Mesenteric fat pad (tissue), 1 donor: ENCODE data around the gene ATP11A. TPM values are rescaled to one million over a fixed set of nuclear protein-coding genes. Genes with fewer than 3 reads are reported as not detected.
A peak's percentile ranks its signal among the peaks of the same experiment; 100 is the strongest.

Experiments
- DNase-seq: peaks from one replicate; pipeline ENCODE4 v3.0.0-alpha.2; 2020; ENCODE audit warnings: low spot score
- total RNA-seq: library from RNA; stranded (reverse); fragmentation: NEBNext Ultra II Directional; extraction: Animal tissue kit (Norgen Biotek cat#: 25700); gene quantifications from one replicate; pipeline ENCODE4 v1.2.1, GENCODE V29; 2021
- donor health status: DM: yes; HTN: yes; CAD: no.

The ATP11A gene
- total RNA-seq, 1 donor from 2014 or later, result 63.5 TPM

DNA sequence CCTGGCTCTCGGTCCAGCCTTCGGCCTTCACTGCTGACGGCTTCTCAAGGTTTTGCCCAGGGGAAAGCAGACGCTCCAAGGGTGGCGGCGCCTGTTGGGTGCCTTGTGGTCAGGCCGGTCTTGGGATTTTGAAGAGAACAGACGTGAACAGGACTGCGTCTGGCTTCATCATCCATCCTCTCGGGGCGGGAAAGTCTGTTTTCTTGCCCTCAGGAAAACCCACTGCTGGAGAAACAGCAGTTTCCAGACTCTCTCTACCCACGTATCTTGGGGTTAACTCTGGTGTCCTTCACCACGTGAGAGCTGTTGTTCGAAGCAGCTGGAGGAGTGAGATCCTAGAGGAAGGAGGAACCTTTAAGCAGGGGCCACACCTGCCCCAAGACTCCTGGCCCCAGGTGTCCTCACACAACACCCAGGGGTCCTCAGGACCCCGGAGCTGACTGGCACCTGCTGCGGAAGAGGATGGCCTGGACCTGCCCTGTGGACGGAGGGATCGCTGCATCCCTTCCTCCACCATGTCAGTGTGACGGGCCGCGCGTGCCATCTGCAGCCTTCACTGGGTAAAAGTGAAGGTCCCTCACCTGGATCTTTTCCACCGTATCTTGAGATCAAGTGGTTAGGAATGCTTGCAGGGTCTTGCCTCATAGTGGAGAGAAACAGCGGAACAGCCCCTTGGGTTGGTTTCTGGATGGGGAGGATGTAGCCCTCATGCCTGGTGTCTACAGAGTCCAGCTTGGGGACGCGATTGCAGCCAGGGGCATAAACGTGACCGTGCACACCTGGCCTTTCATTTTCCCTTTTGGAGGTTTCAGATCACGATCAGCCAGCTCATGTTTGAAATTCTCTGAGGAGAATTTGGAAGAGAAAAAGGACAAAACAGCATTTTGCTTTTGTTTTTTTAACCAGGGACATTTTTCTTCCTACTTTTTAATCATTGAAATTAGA is 209.7 kb downstream of the ATP11A start:
- no peak for DNase-seq

DNA sequence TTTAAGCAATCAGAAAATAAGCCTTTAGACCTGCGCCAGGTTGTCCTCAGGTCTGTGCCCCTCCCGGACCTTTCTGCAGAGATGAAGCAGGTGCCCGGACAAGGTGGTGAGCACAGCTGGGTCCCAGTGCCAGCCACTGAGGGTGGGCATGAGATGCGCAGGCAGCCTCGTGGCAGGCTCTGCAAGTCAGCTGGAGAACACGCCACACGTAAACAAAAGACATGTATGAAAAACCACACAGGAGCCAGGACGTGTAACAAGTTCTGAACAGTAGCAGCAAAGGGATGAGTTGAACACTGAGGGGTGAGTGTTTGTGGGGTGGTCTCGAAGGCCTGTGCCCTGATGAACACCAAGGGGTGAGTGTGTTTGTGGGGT is 210.4 kb downstream of the ATP11A start:
- DNase-seq, result no peak

DNA sequence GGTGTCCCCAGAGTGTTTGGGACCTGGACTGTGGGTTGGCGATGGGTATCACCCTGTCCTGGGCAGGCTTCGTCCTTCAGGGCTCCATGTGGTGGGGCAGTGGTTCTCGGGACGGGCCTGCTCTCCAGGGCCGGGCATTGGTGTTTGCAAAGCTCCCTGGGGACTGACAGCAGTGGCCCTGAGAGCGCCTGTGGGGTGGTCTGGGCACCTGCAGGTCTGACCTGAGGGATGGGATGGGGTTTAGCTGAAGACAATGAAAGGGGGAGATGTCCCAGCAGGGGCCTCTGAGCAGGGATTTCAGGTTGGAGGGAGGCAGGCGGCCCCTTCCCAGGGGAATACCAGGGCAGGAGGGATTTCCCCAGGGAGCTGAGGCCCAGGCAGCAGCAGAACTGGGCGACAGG is 210.9 kb downstream of the ATP11A start:
- DNase-seq, result no peak

DNA sequence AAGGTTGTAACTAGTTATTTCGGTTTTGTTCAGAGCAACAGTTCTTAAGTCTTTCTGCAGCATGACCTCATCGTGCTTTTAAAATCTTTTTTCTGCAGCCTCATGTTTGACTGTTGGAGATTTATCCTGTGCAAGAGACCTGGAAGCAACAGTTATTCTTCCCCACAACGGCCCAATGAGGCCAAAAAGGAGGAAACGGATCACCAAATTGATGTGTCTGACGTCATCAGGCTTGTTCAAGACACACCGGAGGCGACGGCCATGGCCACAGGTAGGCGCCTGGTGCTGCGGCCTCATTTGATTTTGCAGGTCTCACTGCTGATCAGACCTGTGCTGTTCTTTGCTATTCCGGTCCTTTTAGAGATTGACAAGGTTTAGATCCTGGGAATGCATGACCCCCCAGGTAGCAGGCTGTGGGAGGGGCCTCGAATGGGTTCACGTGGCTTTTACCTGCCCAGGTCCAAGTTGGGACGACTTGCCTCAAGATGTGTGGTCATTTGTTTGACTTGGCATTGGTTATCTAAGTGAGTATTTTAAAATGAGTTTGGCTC is 212.3 kb downstream of the ATP11A start:
- no peak for DNase-seq

DNA sequence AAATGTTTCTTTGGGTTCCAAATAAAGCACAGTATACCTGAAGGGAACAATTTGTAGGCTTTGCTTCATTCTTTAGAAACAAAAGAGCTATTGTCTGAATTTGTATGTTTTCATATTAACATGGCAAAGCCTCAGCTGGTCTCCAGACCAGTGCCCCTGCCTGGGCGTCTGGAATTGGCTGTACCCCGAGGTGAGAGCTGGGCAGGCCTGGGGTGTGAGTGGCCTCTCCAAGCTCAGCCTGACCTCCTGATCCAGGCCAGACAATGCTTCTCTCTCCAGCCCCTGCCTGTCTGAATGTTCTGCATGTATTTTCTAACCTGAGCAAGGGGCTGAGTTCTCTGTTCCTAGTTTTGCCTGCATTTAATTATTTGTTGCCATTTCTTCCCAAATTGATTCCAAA is 212.8 kb downstream of the ATP11A start:
- DNase-seq, result no peak

DNA sequence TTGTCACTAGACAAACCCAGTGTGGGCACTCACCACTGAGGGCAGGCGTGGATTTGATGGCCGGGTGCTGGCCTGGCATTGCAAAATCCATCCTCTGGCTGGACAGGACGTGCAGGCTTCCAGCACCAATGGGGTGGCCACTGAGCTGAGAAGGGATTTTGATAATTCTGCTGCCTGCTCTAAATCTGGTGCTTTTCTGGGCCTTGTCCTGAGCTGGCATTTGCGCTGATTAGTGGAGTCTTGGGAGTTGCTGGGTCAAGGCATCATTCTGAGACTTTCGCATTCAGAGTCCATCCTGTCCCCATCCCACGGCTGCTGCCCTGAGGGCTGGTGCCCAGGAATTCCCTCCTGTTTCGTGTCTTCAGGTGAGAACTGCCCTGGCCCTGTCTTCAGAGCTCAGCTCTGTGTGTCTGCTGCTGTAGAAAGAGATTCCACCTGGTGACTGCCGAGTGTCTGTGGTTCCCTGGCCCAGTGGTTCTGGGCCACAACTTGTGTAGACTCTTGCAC is 213.3 kb downstream of the ATP11A start:
- DNase-seq, result no peak

DNA sequence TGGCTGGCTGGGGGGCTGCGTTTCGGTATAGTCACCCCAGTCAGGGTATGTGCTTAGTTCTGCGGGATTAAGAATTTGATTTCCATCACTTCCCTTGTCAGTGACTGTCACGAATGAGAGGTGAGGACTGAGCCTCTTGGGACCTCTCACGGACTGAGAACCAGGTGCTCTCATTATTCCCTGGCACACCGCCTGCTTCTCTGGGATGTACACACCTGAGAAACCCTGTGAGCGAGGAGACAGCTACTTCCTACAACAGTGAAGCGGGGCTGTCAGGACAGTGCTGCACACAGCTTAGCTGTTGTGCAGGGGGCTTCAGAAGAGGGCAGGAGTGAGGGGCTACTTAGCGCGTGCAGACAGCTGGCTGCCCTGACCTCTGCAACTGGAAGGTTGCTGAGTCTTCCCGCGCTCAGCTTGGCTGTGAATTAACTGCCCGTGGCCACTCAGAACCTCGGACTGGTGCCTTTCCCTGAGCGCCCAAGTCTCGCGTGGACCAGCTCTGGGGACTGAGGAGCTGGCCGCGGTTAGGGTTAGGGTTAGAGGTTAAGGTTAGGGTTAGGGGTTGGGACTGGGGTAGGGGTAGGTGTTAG is 213.9 kb downstream of the ATP11A start:
- no peak for DNase-seq

DNA sequence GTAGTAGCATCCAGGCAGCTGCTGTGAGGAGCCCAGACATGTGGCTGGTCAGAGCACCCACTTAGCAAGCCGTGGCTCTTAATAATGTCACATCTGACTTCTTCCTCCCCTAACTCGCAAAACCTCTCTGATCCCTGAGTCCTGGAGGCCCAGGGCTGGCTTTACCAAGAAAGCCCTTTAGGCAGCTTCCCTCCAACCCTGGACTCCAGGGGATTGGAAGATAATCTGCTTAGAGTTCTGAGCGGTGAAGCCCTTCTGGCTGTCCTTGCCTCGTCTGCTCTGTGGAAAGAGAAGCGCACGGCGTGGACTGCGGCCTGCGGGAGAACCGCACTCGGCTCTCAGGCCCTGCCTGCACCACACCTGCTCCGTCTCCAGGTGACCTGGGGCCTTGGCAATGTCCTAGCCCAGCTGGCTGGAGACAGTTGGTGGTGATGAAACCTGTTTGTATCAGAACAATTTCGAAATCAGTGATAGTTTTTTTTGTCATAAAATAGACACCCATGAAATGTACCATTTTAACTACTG is 214.7 kb downstream of the ATP11A start:
- DNase-seq, result no peak

DNA sequence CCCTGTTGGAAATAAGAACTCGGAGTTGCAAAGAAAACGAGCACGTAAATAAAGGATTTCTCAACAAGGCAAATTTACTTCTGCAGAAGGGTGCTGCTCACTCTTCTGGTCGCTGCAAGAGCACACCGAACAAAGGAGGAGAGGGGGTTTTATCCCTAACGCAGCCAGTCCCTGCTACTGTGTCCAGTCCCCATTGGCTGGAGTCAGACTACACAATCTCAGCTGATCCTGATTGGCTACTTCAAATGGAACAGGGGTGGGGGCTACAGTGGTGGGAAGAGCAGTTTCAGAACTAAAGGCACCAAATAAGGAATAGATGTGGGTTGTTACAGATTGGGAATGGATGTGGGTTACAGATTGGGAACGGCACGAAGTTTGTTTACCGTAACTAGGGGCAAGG is 215.2 kb downstream of the ATP11A start:
- DNase-seq, result no peak

DNA sequence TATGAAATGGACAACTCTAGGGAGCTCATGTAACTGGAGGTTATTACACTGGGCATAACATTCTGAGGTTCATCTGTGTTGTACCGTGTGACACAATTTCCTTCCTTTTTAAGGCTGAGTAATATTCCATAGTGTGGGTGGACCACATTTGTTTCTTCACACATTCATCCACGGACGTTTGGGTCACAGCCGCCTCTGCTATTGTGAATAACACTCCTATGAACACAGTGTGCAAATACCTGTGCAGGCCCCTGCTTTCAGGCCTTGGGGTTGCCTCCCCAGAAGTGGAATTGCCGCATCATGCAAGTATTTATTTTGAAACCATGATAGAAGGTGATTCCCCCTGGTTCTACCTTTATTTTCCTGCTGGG is 215.8 kb downstream of the ATP11A start:
- no peak for DNase-seq

DNA sequence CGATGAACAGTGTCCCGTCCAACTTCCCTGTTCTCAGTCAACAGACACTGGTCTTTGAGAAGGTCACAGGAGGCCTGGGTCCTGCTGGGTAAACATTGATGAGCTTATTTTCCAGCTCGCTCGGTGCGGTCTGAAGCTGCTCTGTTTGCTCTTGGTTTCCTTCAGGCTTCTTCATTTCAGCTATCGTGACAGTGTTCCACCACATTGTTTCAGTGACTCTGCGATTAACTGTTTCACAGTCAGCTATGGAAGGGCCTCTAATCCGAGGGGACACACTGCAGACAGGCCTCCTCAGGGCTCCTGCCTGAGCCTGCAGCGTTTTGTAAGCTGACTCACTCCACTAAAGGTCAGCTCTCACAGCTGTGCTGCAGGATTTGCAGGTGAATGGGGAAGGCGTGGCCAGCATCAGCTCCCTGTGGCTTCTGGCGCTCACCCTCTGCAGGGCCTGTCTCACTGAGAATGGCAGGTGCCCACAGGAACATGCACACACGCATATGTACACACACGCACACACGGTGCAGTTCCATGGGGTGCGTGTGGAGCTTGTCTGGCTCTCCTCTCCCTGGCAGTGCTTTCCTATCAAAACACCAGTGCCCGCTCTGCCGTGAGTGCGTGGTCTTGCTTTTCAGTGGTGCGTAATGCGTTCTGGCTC is 216.3 kb downstream of the ATP11A start:
- DNase-seq, result no peak

DNA sequence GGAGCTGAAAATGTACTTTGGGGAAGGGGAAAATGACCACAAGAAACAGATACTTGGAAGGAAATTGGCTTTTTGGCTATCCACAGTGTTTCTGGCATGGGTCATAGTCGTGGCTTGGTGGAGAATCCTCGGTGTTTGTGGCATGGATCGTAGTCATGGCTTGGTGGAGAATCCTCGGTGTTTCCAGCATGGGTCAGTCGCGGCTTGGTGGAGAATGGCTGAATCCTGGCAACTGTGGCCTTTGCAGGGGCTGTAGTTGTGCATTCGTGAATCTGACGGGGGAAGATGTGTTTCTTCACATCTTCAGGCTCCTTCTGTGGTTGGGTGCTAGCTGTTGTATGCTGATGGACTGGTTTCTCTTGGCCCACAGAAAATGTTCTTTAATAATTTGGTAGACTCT is 217.4 kb downstream of the ATP11A start:
- DNase-seq, result peak; percentile 85

DNA sequence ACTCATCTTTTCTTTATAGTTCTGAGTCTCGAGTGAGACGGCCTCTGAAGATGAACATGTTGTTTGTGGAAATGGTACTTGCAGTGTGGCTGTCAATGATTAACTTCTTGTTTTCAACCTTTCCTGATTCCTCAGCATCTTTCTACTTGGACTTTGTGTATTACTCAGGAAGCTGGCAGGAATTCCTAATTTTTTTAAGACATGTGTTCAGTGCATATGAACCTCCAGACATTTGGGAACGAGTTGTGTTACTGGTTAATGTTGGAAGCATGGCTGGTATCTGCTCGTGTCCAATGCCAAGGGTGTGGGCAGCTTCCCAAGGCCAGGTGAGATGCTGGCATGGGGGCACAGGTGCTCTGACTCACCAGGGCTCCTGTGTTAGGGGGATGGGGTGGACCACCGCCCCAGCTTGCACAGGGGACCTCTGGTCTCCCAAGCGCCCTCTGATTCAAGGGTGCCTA is 218.1 kb downstream of the ATP11A start:
- DNase-seq, result no peak

DNA sequence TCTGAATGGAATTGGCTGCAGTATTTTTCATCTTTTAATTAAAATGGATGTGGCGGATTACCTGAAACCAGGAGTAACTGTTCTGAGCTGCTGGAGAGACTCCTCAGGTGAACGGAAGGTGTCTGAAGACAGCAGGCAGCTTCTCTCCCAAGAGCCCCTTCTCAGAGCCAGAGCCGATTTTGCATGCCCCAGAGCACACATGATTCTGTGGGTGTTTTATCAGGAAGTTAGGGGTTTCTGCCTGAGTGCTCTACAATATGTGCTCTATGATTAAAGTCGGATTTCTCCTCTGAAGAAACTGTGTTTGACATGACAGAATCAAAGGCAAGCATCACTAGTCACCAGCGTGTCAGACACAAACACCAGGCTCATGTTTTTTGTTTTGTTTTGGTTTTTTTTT is 218.5 kb downstream of the ATP11A start:
- no peak for DNase-seq

DNA sequence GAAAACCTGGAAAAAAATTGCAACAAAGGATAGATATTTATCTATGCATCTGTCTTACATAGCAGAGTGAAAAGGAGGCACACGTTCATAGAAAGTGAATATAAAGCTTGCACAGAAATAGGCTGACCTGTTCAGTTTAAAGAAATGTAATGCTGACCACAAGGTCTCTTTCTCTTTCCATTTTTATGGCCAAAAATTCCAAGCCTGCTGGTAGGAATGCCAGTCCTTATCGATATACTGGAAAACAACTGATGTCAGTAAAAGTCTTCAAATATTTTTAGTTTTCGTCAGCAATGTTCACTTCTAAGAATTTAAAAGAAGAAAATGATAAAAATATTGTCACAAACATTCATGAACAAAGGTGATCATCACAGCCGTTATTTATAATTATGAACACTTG is 220.2 kb downstream of the ATP11A start:
- DNase-seq, result no peak

DNA sequence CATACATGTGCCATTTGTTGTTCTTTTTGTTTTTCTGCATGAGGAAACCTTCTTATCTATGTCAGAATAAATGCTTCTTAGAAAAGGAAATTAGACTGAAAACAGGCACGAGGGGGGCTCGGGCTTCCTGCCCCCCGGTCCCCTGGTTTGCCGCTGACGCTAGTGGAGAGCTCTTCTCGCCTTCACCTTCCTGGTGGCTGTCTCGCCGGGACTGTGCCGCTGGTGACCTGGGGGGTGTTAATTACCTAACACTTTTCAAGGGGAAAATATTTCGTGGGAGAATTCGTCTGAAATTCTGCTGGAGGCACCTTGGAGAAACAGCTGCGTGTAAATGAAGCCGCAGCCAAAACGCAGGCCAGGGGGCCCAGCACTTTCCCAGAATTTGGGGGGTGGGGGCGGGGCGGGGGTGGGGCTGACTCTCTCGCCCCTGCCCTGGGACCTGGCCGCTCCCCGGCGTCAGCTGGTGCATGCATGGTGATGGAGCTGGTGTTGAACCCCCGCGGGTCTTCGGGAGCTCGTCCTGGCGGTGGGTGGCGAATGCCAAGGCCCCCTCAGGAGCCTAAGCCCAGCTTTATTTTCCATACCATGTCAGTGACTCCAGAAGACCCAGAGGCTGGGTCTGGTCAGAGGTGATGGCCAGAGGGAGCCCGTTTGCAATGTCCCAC is 220.9 kb downstream of the ATP11A start:
- DNase-seq, result no peak

DNA sequence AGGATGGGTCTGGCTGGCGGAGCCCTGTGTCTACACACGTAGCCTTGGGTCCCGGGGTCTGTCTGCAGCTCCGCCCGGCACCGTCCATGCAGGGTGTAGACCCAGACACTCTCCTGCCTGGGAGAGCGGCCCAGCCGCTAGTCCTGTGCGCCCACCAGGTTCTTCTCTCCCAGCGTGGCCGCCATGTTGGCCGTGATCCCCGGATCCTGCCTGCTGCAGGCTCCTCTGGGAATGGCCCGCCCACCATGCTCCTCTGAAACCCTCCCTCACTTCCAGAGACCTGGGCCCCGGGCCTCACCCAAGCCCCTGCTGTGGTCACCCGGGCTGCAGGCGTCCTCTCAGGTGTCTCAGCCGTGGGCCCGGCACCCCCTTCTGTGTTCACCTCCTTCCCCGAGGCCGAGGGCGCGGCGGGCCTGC is 221.5 kb downstream of the ATP11A start:
- no peak for DNase-seq

DNA sequence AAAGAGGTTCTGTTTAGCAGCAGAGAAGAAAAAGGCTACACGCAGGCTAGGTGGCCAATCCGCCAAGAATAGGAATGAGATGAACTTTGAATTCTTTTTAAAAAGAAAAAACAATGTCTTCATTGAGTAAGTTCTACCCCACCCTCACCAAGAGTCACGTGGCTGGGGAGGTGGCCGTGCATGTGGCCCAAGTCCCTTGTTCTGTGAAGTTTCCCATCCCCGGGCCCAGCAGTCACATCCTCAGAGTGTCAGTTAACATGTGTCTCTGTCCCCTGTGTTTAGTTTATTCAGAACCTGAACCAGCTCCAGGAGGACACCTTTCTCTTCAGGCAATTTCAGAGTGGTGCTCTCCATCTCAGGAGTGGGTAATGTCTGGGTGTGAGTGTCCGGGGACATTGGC is 222.0 kb downstream of the ATP11A start:
- DNase-seq, result no peak

DNA sequence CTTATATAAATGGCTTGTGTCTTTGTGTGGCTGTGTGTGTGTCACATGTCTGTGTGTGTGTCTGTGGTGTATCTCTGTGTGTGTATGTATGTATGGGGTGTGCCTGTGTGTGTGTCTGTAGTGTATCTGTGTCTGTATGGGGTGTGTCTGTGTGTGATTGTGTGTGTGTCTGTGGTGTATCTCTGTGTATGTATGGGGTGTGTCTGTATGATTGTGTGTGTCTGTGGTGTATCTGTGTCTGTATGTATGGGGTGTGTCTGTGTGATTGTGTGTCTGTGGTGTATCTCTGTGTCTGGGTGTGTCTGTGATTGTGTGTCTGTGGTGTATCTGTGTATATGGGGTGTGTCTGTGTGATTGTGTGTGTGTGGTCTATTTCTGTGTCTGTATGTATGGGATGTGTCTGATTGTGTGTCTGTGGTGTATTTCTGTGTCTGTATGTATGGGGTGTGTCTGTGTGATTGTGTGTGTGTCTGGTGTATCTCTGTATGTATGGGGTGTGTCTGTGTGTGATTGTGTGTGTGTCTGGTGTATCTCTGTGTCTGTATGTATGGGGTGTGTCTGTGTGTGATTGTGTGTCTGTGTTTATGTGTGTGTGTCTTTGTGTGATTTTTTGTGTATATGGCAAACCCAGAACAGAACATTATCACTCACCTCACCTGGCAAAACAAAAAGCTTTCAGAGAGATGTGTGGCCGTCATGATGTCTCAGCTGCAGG is 223.0 kb downstream of the ATP11A start:
- DNase-seq, result no peak

DNA sequence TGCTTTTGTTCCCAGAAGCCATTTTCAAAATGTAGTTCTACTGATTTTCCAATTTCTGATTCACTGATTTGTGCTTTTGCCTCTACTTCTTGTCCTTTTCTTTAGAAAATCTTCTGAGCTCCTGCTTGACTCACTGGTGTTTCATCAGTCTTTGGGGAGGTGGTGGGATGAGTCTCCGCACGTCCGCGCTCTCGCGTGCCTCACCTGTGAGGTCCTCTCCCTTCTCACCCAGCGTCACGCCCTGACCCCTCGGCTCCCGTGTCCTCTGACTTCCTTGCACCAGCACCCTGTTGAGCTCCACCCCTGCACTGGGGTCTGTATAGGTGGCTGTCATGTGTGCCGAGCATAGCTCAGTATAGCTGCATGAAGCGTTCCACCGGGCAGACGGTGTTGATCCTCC is 226.5 kb downstream of the ATP11A start:
- DNase-seq, result no peak
